GM12878 (cell line): ENCODE measurements around the gene TRERF1. TPM values are rescaled to one million over a fixed set of nuclear protein-coding genes. Genes with fewer than 3 reads are reported as not detected.

Experiments
- BMI1 ChIP-seq: fragments of 450-650 bp; IDR thresholded peaks from 2 replicates; pipeline ENCODE4 v1.6.1; 2016; ENCODE audit warnings: mild to moderate bottlenecking, moderate library complexity, borderline replicate concordance
- CHD4 ChIP-seq: fragments of 200-600 bp; sonication (generic); IDR thresholded peaks from 2 replicates; pipeline ENCODE4 v1.6.1; 2016; ENCODE audit warnings: mild to moderate bottlenecking
- CTCF ChIP-seq, 3 experiments: IDR thresholded peaks in 2 of 3; conservative IDR thresholded peaks in 1 of 3; 2 replicates each; pipeline ENCODE4 v1.5.1; 2011; ENCODE audit warnings: low read depth in 3 of 3, low read length in 3 of 3, mild to moderate bottlenecking in 3 of 3, control low read depth in 2 of 3, moderate library complexity in 2 of 3, inconsistent platforms in 1 of 3, mixed read lengths in 1 of 3; ENCODE audit not compliant: control insufficient read depth in 2 of 3, insufficient read depth in 1 of 3; ENCODE audit errors: extremely low read depth in 1 of 3
- CUX1 ChIP-seq: IDR thresholded peaks from 2 replicates; pipeline ENCODE4 v1.6.1; 2012; ENCODE audit warnings: improper control_type of control experiment, low read depth, low read length; ENCODE audit not compliant: insufficient replicate concordance
- HDAC2 ChIP-seq: fragments of 200-600 bp; sonication (generic); IDR thresholded peaks from 2 replicates; pipeline ENCODE4 v1.6.1; 2017
- MTA3 ChIP-seq: IDR thresholded peaks from 2 replicates; pipeline ENCODE4 v1.6.1; 2012; ENCODE audit warnings: low read length, inconsistent platforms, borderline replicate concordance
- NFYB ChIP-seq: IDR thresholded peaks from 2 replicates; pipeline ENCODE4 v1.6.1; 2011; ENCODE audit warnings: low read depth, mild to moderate bottlenecking, low read length, improper control_type of control experiment, moderate library complexity; ENCODE audit not compliant: insufficient read depth
- NKRF ChIP-seq: fragments of 450-650 bp; conservative IDR thresholded peaks from 2 replicates; pipeline ENCODE4 v1.6.1; 2017; ENCODE audit warnings: mild to moderate bottlenecking, moderate library complexity
- PBX3 ChIP-seq: IDR thresholded peaks from 2 replicates; pipeline ENCODE4 v1.6.1; 2011; ENCODE audit warnings: mild to moderate bottlenecking, low read depth, low read length, moderate library complexity; ENCODE audit not compliant: insufficient replicate concordance
- RAD21 ChIP-seq: IDR thresholded peaks from 2 replicates; pipeline ENCODE4 v1.6.1; 2011; ENCODE audit warnings: mild to moderate bottlenecking, low read depth, low read length, moderate library complexity; ENCODE audit not compliant: insufficient read depth
- RBBP5 ChIP-seq: fragments of 200-600 bp; sonication (generic); conservative IDR thresholded peaks from 2 replicates; pipeline ENCODE4 v1.6.1; 2016
- SRF ChIP-seq, 2 experiments: IDR thresholded peaks; 2 replicates each; pipeline ENCODE4 v1.6.1; 2011; ENCODE audit warnings: low read depth in 2 of 2, low read length in 2 of 2, mild to moderate bottlenecking in 1 of 2, moderate library complexity in 1 of 2
- STAT1 ChIP-seq: fragments of 450-650 bp; conservative IDR thresholded peaks from 2 replicates; pipeline ENCODE4 v1.6.1; 2014; ENCODE audit warnings: antibody characterized with exemption, mild to moderate bottlenecking
- STAT3 ChIP-seq: IDR thresholded peaks from 2 replicates; pipeline ENCODE4 v1.6.1; 2011; ENCODE audit warnings: low read depth, low read length, improper control_type of control experiment
- YY1 ChIP-seq: IDR thresholded peaks from 2 replicates; pipeline ENCODE4 v1.6.1; 2011; ENCODE audit warnings: low read depth, mild to moderate bottlenecking, low read length
- ZZZ3 ChIP-seq: IDR thresholded peaks from 2 replicates; pipeline ENCODE4 v1.6.1; 2011; ENCODE audit warnings: low read depth; ENCODE audit not compliant: control insufficient read depth, insufficient read length
- polyA plus RNA-seq, 11 experiments: library from polyadenylated mRNA; depleted of rRNA in 4 of 11; unstranded in 6 of 11; stranded (reverse) in 5 of 11; fragments of >200 nt; fragmentation: Nextera tagmentation in 4 of 11; fragmentation: Illumina TruSeq in 1 of 11; extraction: Ambion mirVana in 4 of 11; extraction: Trizol in 1 of 11; gene quantifications; 1 replicate in 1 of 11; 2 replicates in 10 of 11; pipeline versions ENCODE4 v1.2.1 to v1.2.3, GENCODE V29; 2011 to 2016; ENCODE audit warnings: inconsistent platforms in 2 of 11, missing spikeins in 2 of 11, low read depth in 1 of 11
- total RNA-seq, 4 experiments: library from RNA; depleted of rRNA in 3 of 4; stranded (reverse); fragments of >200 nt in 3 of 4; fragmentation: Illumina TruSeq in 1 of 4; extraction: Trizol in 1 of 4; gene quantifications; 2 replicates each; pipeline versions ENCODE4 v1.2.1 to v1.2.3, GENCODE V29; 2013 to 2021

TRERF1 gene
- total and polyA plus RNA-seq, 10 of the 15 experiments (the other 5 are each of a cell fraction or from before 2014, with no cell fraction given): 2.2 to 19.4 (median 7.2) TPM

GRCh38 chr6:42224222-42225028 lies 227.3 kb downstream of the TRERF1 start (continued):
- TF ChIP-seq CUX1: no peak
- 0 out of 2 replicates have a peak, but pooled peaks have one; percentile 49 for TF ChIP-seq BMI1
- no peak for TF ChIP-seq HDAC2
- TF ChIP-seq NFYB: no peak
- TF ChIP-seq MTA3: peak; percentile 55; the same call in 1 of the 2 replicates
- TF ChIP-seq YY1: no peak
- TF ChIP-seq NKRF: no peak
- TF ChIP-seq RAD21: no peak
- peak; percentile 77; the same call in 1 of the 2 replicates for TF ChIP-seq STAT3
- no peak for TF ChIP-seq STAT1
- TF ChIP-seq PBX3: peak; percentile 44
- no peak for TF ChIP-seq ZZZ3
- TF ChIP-seq SRF (IDR thresholded peaks at IDR 0.05; ENCODE audit: low read depth in 2 of 2, low read length in 2 of 2): 0 out of 4 replicates have a peak, but pooled peaks of 1 of the 2 experiments have one; percentile 50
- TF ChIP-seq CHD4: no peak
- TF ChIP-seq CTCF (IDR thresholded peaks at IDR 0.05 in 2 of 3, conservative IDR thresholded peaks at IDR 0.05 in 1 of 3; ENCODE audit: control insufficient read depth in 2 of 3, extremely low read depth in 1 of 3, insufficient read depth in 1 of 3, low read depth in 3 of 3, low read length in 3 of 3): no peak
- no peak for TF ChIP-seq RBBP5
